GDM1 (cell line): ENCODE results near the gene ZNF586.
"Not testable (repeated sequence)": the region's sequence is repeated elsewhere in the genome, so short reads cannot be mapped to it uniquely, and the experiment has no call there.

Experiments
- DNase-seq: peaks from one replicate; lab custom pipeline; 2025; lab: John Stamatoyannopoulos, UW

Gene ZNF586

DNA sequence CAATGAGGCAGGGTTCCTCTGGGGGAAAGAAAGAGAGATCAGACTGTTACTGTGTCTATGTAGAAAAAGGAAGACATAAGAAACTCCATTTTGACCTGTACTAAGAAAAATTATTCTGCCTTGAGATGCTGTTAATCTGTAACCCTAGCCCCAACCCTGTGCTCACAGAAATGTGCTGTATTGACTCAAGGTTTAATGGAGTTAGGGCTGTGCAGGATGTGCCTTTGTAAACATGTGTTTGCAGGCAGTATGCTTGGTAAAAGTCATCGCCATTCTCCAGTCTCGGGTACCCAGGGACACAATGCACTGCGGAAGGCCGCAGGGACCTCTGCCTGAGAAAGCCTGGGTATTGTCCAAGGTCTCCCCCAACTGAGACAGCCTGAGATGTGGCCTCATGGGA is 54.1 kb downstream of the ZNF586 start:
- DNase-seq, result not testable (repeated sequence)

GRCh38 chr19:57825511-57825910 is 56.0 kb downstream of the ZNF586 start:
- DNase-seq, result no peak

- no peak for DNase-seq
These were observed 59.8 kb downstream of the ZNF586 start for GRCh38 chr19:57829316-57829715.

DNA sequence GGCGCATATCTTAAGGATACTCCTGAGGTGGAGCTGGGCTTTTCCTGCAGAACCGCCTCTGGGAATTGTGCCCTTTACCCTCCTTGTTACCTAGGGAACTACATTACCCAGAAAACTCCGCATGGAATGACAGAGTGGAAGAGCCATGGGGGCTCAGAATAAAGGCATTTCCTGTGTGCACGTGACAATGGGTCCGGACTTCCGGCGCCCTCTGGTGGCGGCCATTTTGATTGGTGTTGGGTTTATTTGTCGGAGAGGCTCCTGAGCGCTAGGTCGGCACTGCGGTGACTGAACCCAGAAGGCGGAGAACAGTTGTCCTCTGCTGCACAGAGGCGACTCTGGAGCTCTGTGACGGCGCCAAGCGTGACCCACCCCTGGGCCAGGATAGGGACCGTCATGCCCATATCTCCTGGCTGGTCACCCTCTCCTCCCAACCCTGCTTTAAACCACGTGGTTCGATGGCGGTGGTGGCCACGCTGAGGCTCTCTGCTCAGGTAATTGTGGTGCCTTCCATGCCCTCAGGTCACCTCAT is 60.7 kb downstream of the ZNF586 start, which contains the start of gene ZNF587B:
Gene ZNF587B (plus strand): TSS at position 229 of the 532 bp plus-strand sequence. CDS start 230 bp downstream, at position 459.
- no peak for DNase-seq
